Stimulated activated naive CD4-positive, alpha-beta T cell treated with Interleukin-2 at 50 U/mL for 16 hours (primary cell): ENCODE results near the gene PDE6D.
A peak's percentile ranks its signal among the peaks of the same experiment; 100 is the strongest.

Experiments
- DNase-seq: peaks from one replicate; lab custom pipeline; 2025; lab: John Stamatoyannopoulos, UW

Gene PDE6D

DNA sequence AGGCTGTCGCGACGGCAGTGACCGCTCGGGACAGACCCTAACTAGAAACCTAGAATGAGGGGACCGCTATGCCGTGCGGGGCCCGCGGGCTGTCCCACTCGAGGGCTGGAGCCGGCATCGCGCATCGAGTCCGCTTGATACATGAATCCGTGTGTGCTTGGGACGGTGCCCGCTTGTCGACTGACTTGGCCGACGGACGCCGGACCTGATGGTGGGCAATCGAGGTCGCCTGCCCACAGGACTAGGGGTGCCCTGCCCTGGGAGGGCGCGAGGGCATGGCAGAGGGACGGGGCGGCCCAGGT, 73.5 kb downstream of the PDE6D start:
- no peak for DNase-seq

DNA sequence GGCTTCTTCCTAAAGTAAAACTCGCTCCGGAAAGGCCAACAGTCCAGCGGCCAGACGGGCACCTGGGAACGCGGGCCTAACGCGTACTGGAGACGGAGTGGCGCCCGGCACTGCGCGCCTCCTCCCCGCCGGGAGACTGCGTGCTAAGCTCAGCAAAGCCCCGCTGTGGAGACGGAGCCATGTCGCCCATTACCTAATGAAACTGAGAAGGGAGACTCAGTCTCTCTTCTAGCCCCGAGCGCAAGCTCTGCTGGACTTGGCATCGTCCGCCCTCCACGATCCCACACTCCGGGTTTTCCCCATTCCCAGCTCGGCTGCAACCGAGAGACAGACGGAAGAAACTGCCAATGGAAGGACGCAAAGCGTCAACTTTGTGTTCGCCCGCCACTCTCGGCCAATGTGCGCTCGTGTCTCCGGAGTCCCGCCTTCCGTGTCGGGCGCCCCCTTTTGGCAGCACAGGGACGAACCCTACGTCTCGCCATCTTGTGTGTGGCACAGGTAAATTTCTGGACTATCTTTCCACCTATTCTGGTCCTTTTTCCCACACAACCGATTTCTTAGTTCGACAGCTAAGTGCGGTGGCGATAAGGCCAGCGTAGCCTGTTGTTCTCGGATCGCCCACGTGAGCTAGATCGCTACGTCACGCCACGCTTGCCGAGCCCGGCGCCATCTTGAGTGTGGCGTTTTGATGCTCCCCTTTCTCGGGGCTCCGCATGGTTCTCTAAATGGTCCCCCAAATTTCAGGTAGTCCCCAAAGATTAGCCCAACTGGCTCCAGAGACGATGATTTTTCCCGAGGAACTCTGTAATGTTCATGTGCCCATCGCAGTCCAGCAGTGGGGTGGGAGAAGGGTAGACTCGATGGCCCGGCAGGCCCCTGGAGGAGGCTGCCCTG, 74.1 kb downstream of the PDE6D start:
- peak; percentile 96 for DNase-seq

DNA sequence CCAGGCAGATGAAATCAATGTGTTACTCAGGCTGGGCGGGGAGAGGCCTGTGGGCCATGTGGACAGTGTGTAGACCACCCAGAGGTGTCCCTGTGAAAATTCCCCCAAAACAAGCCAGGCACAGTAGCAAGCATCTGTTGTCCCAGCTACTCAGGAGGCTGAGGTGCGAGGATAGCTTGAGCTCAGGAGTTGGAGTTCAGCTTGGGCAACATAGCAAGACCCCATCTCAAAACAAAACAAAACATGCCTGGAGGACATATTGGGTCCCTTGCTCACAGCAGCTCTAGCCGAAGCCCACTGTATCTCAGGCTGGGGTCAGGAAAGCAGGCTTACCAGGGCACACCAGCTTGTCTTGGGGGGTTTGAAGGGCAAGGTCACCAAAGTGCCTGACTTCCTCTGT, 77.1 kb downstream of the PDE6D start:
- DNase-seq: no peak

DNA sequence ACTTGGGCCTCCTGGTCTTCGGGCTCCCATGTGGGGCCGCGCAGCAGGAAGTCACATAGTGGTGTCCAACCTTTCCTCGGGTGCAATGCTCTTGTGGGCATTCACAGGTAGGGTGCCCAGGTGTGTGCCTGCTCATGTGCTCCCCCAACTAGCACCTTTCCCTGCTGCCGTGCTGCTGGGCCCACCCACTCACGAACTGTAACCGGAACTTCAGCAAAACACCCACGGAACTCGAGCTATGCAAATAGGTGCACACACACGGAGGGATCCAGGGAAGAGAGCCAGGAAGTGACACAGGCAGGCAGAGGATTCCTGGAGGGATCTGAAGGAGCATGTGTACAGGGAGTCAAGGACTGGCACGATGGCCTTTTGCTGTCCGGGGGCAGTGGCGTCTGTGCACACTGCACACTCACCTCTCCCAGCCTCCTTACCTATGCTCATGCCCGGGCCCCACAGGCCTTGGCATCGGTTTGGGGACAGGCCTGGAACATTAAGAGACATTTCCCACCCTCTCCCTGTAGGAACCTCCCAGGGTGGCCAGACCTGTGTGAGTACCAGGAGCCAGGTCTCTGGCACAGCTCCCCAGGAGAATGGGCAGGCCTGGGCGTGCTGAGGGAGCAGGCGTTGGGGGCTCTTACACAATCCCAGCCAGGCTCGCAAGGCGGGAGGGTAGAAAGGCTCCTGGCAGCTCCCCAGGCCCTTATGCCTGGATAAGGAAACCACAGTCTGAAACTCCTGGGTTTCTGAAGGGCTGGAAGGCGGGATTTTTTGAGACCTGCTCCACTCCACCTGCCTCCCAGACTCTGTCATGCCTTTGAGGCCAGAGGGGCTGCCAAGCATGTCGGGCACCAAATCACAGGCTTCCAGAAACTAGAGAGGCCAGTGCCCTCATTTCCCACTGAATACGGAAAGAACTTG, 79.4 kb downstream of the PDE6D start:
- no peak for DNase-seq

DNA sequence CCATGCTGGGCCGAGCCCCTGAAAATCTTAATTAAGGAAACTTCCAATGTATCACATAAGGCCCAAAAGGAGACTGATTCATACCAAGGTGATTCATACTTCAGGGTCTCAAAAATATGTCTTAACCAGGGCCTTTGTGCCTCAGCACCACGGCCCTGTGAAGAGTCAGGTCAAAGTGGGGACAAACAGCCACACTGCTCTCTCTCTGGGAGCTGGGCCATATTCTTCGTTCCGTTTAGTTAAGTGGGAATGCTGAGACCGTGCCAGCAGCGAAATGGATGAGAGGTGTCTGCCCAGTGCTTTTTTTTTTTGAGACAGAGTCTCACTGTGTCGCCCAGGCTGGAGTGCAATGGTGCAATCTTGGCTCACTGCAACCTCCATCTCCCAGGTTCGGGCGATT, 82.1 kb downstream of the PDE6D start:
- no peak for DNase-seq

DNA sequence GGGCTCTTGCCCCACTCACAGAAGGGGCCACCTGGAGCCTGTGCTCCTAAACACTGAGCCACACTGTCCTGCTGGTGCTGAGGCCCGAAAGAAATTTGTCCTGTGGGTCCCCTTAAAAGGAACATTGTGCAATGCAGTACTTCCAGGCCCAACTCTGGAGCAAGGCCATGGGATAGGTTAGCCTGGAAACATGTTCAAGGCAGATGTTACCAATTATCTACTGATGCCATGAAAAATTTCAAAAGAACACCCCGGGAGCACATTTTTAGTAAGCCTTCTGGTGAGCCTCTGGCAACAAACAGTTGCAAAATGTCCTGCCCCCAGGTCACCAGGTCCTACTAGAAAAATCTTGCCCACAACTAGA, 85.1 kb downstream of the PDE6D start:
- no peak for DNase-seq

DNA sequence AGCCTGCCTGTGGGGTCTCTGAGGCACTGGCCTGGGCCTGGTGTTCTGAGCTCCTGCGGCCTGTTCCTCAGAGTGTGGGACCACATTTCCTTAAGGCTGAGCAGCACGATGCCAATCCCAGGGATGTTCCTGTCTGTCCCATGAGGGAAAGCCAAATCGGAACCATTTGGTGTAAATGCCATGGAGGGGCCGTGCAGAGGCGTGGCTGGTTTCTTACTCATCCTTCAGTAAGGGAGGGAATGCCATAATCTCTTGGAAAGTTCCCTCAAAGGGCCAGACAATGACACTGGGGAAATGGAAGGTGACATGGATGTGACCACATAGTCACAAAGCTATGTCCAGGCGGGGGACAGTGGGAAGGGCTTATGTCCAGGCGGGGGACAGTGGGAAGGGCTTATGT, 87.1 kb downstream of the PDE6D start:
- DNase-seq: no peak

DNA sequence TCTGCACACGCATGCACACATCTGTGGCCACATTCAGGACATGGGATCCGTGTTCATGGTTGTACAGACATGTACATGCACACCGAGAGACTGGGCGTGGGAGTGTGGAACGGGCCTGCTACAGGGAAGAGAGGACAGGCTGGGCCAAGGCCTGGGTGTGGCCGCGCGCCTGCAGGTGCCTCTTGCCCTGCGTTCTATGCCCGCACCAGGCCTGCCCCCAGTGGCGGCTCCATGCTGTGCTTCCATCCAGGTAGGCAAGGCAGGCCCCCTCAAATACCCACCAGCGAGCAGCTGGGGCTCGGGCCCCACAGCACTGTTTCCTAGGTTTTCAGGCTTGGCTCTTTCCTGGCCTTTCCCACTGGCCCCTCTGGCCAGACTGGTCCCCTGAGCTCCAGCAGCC, 88.2 kb downstream of the PDE6D start:
- no peak for DNase-seq

DNA sequence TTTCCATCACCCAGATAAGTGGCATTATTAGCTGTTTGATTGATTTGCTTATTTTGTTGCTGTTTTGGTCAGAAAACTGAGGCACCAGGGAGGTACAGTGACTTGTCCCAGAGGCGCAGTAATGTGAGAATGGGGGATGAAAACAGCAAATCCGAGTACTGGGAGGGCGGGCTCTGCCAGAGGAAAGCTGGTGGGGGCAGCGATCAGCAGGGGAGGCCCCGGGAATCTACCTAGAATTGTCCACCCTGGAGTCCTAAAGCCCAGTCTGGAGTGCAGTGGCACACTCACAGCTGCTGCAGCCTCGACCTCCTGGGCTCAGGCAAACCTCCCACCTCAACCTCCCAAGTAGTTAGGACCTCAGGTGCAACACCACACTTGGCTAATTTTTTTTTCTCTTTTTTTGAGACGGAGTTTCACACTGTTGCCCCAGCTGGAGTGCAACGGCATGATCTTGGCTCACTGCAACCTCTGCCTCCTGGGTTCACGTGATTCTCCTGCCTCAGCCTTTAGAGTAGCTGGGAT, 89.8 kb downstream of the PDE6D start:
- DNase-seq: no peak

DNA sequence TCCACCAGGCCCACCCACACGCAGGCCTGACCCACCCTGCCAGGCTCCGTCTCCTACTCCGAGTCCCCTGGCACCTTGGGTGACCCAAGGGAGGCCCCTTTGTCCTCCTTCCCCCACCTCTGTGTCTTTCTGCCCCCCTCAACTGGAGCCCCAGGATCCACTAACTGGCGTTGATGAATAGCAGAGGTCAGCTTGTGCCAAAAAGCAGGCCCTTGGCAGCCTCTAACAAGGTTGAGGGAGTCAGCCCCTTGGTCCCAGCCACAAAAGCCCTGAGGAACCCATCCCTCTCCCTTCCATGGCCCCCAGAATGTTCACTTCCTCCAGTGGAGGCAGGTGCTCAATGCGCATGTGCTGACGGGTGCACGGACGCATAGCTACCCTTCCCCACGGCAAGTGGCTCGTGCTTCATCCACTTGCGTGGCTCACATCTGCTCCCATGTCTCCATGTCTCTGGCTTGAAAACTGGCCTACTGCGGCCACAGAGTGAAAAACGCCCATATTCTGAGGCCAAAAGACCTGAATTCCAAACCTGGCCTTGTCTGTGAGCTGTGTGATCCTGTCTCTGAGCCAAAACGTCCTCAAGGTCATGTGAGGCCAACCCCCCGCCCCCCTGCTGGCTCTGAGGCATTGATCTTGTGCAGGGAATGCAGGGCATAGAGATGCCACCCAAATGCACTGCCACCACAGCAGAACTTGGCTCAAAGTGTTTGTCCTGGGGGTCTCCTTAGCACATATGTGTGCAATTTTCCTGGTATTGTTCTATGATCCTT, 91.8 kb downstream of the PDE6D start:
- DNase-seq: no peak

DNA sequence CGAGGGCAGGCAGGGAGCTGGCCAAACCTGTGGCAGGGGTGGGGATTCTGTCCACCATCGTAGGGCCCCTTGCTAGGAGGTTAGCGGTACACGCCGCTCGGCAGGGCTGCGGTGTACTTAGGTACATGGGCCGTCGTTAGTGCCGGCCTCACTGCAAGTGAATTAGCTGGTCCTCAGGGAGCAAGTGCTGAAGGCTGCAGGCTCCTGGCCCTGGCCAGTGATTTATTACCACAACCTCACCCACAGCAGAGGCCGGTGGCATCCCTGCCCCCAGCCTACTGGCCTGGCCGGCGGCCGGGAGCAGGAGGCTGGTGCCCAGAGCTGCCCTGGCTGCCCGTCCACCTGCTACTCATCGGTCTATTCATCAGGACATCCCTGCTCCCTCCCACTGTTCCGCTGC, 92.4 kb downstream of the PDE6D start:
- DNase-seq: no peak

DNA sequence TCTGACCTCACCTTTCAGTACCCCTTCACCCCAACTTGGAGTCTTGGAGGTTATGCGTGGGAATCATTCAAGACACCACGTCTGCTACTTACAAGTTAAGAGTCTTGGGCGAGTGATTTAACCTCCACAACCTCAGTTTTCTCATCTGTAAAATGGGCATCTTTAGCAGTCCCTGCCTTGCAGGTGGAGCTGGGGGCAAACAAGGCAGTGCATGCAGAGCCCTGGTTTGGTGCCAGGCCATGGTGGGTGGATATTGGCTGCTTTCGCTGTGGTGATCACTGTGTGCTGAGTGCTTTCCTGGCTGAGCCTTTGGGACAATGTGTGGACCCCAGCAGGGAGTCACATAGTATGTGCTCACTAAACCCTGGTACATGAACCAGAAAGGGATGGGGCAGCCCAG, 93.1 kb downstream of the PDE6D start:
- DNase-seq: no peak

DNA sequence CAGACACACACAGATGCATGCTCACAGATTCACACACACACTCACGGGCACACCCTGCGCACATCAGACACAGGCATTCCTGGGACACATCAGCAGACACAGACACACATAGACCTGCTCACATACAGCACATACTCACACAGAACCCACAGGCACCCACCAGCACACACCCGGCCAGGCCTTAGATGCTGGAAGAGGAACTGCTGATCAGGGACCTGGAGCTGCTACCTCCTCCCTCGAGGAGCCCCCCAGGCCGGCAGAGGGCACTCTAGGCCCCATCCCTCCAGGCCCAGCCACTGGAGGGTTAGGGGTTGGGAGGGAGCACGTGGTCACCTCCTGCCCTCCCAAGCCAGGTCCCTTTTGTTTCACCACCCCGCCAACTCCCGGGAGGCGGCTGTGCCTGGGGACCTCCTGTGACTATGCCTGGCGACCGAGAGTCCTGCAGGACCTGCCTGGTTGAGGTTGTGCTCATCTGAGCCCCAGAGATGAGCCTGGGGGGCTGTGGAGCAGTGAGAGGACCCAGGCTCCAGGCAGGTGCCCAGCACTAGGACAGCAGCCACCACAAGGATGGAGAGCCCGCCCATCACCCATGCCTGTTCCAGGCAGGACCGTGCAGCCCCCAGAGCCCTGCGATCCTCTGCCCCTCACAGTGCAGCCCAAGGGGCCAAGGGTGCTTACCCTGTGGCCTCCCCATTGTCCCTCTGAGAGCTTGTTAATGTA, 93.8 kb downstream of the PDE6D start:
- peak; percentile 47 for DNase-seq

DNA sequence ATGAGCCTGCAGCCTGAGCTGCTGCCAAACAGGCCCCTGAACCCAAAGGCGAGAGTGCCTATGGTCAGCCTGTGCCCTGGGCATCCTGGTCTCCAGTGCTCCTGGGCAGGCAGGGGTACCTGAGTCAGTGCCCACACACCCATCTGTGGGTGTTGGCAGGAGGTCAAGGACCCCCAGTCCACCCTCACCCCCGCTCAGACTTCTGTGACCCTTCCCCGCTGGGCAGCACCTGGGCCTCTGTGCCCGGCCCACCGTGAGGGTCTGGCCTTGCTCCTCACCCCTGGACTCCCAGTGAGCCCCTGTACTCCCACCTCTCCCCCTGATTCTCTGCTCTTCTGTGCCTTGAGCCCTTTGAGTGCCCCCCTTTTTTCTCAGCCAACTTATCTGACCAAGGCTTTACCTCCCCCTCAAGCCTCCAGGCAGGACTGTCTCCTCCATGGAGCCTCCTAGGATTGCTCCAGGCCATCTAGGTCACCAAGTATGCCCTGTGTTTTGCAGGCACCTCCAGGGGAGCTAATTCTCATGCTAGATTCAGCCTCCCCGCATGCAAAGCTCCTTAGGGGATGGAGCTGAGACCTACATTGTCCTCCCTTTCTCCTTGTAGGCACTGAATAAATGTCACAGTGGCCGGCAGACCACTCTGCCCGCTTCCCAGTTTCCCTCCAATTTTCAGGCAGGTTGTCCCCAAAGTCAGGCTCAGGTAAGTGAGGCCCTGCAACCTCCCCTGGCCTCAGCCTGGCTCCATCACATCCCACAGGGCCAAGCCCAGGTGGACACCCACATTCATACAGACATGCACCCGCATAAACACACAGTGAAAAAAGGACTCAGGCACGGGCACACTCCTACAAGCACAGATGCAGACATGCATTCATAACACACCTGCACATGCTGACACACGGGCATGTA, 94.6 kb downstream of the PDE6D start:
- DNase-seq: no peak

DNA sequence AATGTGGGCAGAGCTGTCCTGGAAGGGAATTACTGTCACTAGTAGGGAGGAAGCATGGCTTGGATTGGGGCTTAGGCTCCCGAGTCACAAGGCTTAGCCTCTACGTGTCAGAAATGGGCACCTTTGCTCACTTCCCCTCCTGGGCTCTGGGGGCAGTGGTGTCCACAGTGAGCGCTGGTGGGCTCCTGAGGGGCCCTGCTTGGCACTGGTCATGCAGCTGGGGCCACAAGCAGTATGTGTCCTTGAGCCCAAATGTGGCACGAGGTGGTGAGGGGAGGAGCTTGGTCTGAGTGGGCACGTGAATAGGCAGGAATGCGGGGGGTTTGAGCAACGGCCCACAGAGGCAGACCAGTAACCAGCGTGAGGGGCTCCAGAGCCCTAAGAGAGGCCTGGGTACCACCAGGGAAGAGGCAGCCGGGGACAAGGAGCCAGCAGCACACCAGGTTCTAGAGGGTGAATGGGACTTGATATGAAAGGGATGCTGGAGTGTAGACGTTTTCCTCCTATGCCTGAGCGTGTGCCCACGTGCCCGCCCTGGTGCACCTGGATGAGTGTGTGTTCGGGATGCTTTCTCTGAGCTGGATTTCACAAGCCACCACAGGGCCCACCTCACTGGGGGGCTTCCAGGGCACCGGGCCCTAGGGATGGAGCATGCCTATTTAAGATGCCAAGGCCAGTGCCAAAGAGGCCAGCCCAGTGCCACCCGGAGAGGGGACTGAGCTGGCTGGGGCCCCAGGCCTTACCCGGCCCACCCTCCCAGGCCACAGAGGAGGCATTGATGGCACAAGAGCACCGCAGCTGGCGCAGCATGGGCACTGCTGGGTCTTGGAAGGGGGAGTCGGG, 95.5 kb downstream of the PDE6D start:
- DNase-seq: no peak

DNA sequence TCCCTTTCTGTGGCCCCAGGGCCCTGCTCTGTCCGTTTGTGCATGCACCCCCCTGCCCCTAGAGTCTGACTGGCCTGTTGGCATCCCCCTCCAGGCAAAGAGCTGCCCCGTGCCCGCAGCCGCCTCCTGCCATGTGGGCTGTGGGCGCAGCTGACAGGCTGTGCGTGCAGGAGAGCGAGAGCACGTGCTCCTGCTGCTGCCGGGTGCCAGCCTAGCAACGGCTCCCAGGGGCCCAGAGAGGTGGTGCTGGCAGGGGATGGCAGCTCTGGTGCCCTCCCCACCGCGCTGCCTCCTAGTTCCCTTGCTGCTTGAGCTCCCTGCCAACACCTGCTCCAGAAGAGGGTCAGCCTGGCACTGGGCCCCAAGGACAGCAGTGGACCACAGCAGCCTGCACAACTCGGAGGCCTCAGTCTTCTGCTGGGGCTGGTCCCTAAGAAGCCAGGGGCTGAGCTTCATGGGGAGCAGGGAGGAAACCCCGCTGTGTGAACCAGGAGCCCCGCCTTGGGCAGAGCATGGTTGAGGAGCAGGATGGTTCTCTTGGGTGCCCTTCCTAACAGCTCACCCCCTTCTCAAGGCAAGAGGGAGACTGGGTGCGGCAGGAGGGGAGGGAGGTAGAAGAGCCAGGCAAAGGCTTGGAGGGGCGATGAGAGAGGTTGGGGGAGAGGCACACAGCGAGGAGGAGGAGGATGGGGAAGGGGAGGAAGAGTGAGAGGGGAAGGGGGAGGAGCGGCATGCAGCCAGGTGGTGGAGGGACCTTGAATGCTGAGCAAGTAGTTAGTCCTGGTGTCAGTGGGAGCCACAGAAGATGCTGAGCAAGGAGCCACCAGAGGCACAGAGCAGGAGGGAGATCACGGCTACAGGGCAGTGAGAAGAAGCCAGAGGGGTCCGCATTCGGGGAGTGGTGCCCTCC, 96.5 kb downstream of the PDE6D start:
- no peak for DNase-seq

DNA sequence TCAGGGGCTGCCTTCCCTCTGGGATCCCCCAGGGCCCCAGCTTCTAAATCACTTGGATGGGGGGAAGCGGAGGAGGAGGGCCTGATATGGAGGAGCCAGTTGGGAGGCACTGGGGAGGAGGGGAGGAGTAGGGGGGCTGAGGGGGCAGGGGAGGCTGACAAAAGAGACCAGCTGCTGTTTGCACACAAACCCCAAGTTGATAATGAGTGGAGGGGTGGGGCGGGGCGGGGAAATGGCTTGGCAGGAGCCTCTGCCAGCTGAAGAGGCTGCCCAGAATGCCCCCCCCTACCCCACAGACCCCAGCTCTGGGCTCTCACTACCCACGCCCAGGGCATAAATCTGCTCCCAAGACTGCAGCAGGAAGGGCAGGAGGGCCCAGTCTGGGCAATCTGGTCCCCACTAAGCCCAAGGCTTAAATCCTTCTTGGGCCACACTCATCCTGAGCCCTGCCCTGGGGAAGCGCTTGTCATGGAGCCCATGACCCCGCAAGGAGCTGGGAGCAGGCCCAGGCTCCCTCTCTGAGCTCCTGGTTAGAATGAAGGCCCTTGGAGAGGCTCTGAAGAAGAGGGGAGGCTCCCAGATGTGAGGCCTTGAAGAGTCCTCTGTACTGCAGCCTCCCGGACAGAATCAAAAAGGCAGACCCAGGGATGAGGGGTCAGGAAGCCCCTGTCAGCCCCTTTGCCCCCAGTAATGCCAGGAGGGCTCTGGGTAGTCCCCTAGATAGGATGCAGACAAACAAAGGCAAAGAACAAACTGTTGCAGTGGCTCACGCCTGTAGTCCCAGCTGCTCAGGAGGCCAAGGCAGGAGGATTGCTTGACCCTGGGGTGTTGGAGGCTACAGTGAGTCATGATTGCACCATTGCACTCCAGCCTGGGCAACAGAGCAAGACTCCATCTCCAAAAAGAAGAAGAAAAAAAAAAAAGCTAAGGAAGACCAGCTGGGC, 97.5 kb downstream of the PDE6D start:
- no peak for DNase-seq
